ENCODE measurements around the gene IDE. TPM values are rescaled to one million over a fixed set of nuclear protein-coding genes. Genes with fewer than 3 reads are reported as not detected.

The IDE gene
- total RNA-seq, 2 experiments from 2014 or later, result 15.2 to 17.8 TPM

GRCh38 chr10:92410501-92410900, 163.4 kb downstream of the IDE start:
- no peak overlapping the region for H3K27ac ChIP-seq (ENCODE audit: low read depth in 1 of 2, low read length in 2 of 2)
- Mint-ChIP-seq H3K4me3 (no peak overlapping the region), H3K36me3 (ENCODE audit: low read depth) (no peaks in the 10 kb centered on the region), H3K27ac (no peak overlapping the region), H3K4me1 (ENCODE audit: low read depth) (no peaks in the 10 kb centered on the region), H3K27me3 (peaks cover 13% of the 10 kb centered on the region), H3K9me3 (no peaks in the 10 kb centered on the region)
- no peaks in the 10 kb centered on the region for H3K4me1 ChIP-seq (ENCODE audit: insufficient read depth, low read length)
- DNase-seq (no peak), ATAC-seq (ENCODE audit: poor library complexity) (no peak)
- no peak overlapping the region for H3K4me3 ChIP-seq (ENCODE audit: low read length)
- no peaks in the 10 kb centered on the region for H3K9me3 ChIP-seq (ENCODE audit: control insufficient read depth in 1 of 2, insufficient read depth in 1 of 2, low read length in 2 of 2)
- no peak for TF ChIP-seq CTCF (IDR thresholded peaks at IDR 0.05)
- H3K27me3 ChIP-seq (ENCODE audit: control insufficient read depth in 1 of 2, insufficient read depth in 2 of 2, low read length in 2 of 2), result no peaks in the 10 kb centered on the region
- intact Hi-C loops (cut with DNase I, micrococcal nuclease), result no loop called here
- POLR2A ChIA-PET, result no interaction called here
- CTCF ChIA-PET, result no interaction called here
- no peaks in the 10 kb centered on the region for H3K36me3 ChIP-seq (ENCODE audit: insufficient read depth, low read length)

- intact Hi-C loops (cut with DNase I, micrococcal nuclease), result no loop called here
- DNase-seq (no peak), ATAC-seq (ENCODE audit: poor library complexity) (no peak)
- Mint-ChIP-seq H3K27ac (no peak overlapping the region), H3K9me3 (no peaks in the 10 kb centered on the region), H3K4me1 (ENCODE audit: low read depth) (no peaks in the 10 kb centered on the region), H3K36me3 (ENCODE audit: low read depth) (no peaks in the 10 kb centered on the region), H3K4me3 (no peak overlapping the region), H3K27me3 (peaks cover 4% of the 10 kb centered on the region)
- Histone ChIP-seq H3K27me3 (ENCODE audit: control insufficient read depth in 1 of 2, insufficient read depth in 2 of 2, low read length in 2 of 2) (peaks cover 0 to 3% of the 10 kb centered on the region in 2 experiments), H3K4me1 (ENCODE audit: insufficient read depth, low read length) (no peaks in the 10 kb centered on the region), H3K36me3 (ENCODE audit: insufficient read depth, low read length) (no peaks in the 10 kb centered on the region), H3K9me3 (ENCODE audit: control insufficient read depth in 1 of 2, insufficient read depth in 1 of 2, low read length in 2 of 2) (no peaks in the 10 kb centered on the region), H3K4me3 (ENCODE audit: low read length) (no peak overlapping the region), H3K27ac (ENCODE audit: low read depth in 1 of 2, low read length in 2 of 2) (no peak overlapping the region)
- POLR2A ChIA-PET, result no interaction called here
- CTCF ChIA-PET, result no interaction called here
- TF ChIP-seq CTCF (IDR thresholded peaks at IDR 0.05), result no peak
These were observed 165.9 kb downstream of the IDE start for GRCh38 chr10:92408017-92408361.

- no peak for ATAC-seq (ENCODE audit: poor library complexity)
- DNase-seq, result no peak
- TF ChIP-seq CTCF (IDR thresholded peaks at IDR 0.05), result no peak
- H3K4me1 Mint-ChIP-seq (ENCODE audit: low read depth), result no peaks in the 10 kb centered on the region
- ChIA-PET CTCF (no interaction called here), POLR2A (no interaction called here)
- no peak overlapping the region for H3K27ac Mint-ChIP-seq
- no peak overlapping the region for H3K4me3 ChIP-seq (ENCODE audit: low read length)
- H3K36me3 Mint-ChIP-seq (ENCODE audit: low read depth), result no peaks in the 10 kb centered on the region
- no peaks in the 10 kb centered on the region for H3K27me3 Mint-ChIP-seq
- no peaks in the 10 kb centered on the region for H3K9me3 ChIP-seq (ENCODE audit: control insufficient read depth in 1 of 2, insufficient read depth in 1 of 2, low read length in 2 of 2)
- no peak overlapping the region for H3K27ac ChIP-seq (ENCODE audit: low read depth in 1 of 2, low read length in 2 of 2)
- H3K4me3 Mint-ChIP-seq, result no peak overlapping the region
- H3K27me3 ChIP-seq (ENCODE audit: control insufficient read depth in 1 of 2, insufficient read depth in 2 of 2, low read length in 2 of 2), result peaks cover 0 to 3% of the 10 kb centered on the region in 2 experiments
- H3K36me3 ChIP-seq (ENCODE audit: insufficient read depth, low read length), result no peaks in the 10 kb centered on the region
- H3K4me1 ChIP-seq (ENCODE audit: insufficient read depth, low read length), result no peaks in the 10 kb centered on the region
- H3K9me3 Mint-ChIP-seq, result no peaks in the 10 kb centered on the region
- intact Hi-C loops (cut with DNase I, micrococcal nuclease), result no loop called here
These were observed 166.4 kb downstream of the IDE start for GRCh38 chr10:92407305-92408016.
